Dermis blood vessel endothelial cell (primary cell): ENCODE results near the gene LRP8. TPM values are rescaled to one million over a fixed set of nuclear protein-coding genes. Genes with fewer than 3 reads are reported as not detected.
"Not testable (repeated sequence)": the region's sequence is repeated elsewhere in the genome, so short reads cannot be mapped to it uniquely, and the experiment has no call there.

Experiments
- DNase-seq: peaks from one replicate; pipeline ENCODE4 v3.0.0; 2010
- total RNA-seq: library from RNA; depleted of rRNA; stranded (reverse); fragments of >200 nt; gene quantifications from 2 replicates; pipeline ENCODE4 v1.2.3, GENCODE V29; 2014

LRP8 gene
- total RNA-seq, 1 donor from 2014 or later: 17.2 TPM

GRCh38 chr1:53303726-53304515 is 23.9 kb downstream of the LRP8 start:
- no peak for DNase-seq

- DNase-seq: no peak
These were observed 24.6 kb downstream of the LRP8 start for GRCh38 chr1:53303243-53303642.

GRCh38 chr1:53299233-53299632 is 28.6 kb downstream of the LRP8 start:
- DNase-seq: no peak

- DNase-seq: no peak
These were observed 29.7 kb downstream of the LRP8 start for GRCh38 chr1:53298045-53298637.

GRCh38 chr1:53297195-53297594 is 30.7 kb downstream of the LRP8 start:
- no peak for DNase-seq

- no peak for DNase-seq
These were observed 31.6 kb downstream of the LRP8 start for GRCh38 chr1:53296117-53296749.

- DNase-seq: no peak
These were observed 32.1 kb downstream of the LRP8 start for GRCh38 chr1:53295726-53296116.

GRCh38 chr1:53295295-53295694 is 32.6 kb downstream of the LRP8 start:
- DNase-seq: no peak

- DNase-seq: peak; percentile 56
These were observed 33.3 kb downstream of the LRP8 start for GRCh38 chr1:53294567-53294966.

GRCh38 chr1:53294061-53294460 is 33.8 kb downstream of the LRP8 start:
- no peak for DNase-seq

GRCh38 chr1:53293123-53293522 is 34.7 kb downstream of the LRP8 start:
- peak; percentile 43 for DNase-seq

GRCh38 chr1:53292690-53293089 is 35.2 kb downstream of the LRP8 start:
- no peak for DNase-seq

- no peak for DNase-seq
These were observed 36.3 kb downstream of the LRP8 start for GRCh38 chr1:53291574-53291973.

- no peak for DNase-seq
These were observed 39.0 kb downstream of the LRP8 start for GRCh38 chr1:53288790-53289429.

GRCh38 chr1:53288002-53288789 is 39.7 kb downstream of the LRP8 start:
- DNase-seq: no peak

GRCh38 chr1:53286955-53287354 is 40.9 kb downstream of the LRP8 start:
- DNase-seq: no peak

- DNase-seq: no peak
These were observed 41.7 kb downstream of the LRP8 start for GRCh38 chr1:53285969-53286760.

GRCh38 chr1:53285546-53285945 is 42.3 kb downstream of the LRP8 start:
- DNase-seq: no peak

- no peak for DNase-seq
These were observed 43.4 kb downstream of the LRP8 start for GRCh38 chr1:53284224-53285020.

- not testable (repeated sequence) for DNase-seq
These were observed 44.7 kb downstream of the LRP8 start for GRCh38 chr1:53283156-53283555.

- no peak for DNase-seq
These were observed 46.7 kb downstream of the LRP8 start for GRCh38 chr1:53281133-53281532.
